HCT116 (cell line): ENCODE results near the gene TEKTIP1. TPM values are rescaled to one million over a fixed set of nuclear protein-coding genes. Genes with fewer than 3 reads are reported as not detected.
A peak's percentile ranks its signal among the peaks of the same experiment; 100 is the strongest.

Source experiments
- ATAC-seq: fragments of 200-7000 bp; cut with Tn5 transposase; 2 replicates; pipeline ENCODE4 v1.9.1; 2020; ENCODE audit warnings: mild to moderate bottlenecking, moderate library complexity
- BruUV-seq: library from RNA; stranded (reverse); fragments of 400-500 nt; replicated peaks from 2 replicates; lab custom pipeline; 2021; lab: Mats Ljungman, UMichigan
- CTCF ChIA-PET: fragments of 300-600 bp; sonication (Branson Sonifier 250); formaldehyde crosslinking; loops from one replicate; lab custom pipeline; 2021; ENCODE audit warnings: antibody characterized with exemption; lab: Charles Lee
- POLR2A ChIA-PET: fragments of 300-600, 350-600 bp; sonication (Branson Sonifier 250); formaldehyde crosslinking; loops from one replicate; lab custom pipeline; 2021; ENCODE audit warnings: antibody characterized with exemption; lab: Charles Lee
- RAD21 ChIA-PET, 2 experiments: fragments of 300-600 bp; sonication (Branson Sonifier 250); formaldehyde crosslinking; loops; one replicate each; lab custom pipeline; 2023; ENCODE audit warnings: low total read pairs in 2 of 2; ENCODE audit not compliant: uncharacterized antibody in 2 of 2, unreplicated experiment in 2 of 2, low non-redundant PET in 1 of 2; lab: Charles Lee
- DNase-seq: peaks from one replicate; pipeline ENCODE4 v3.0.0-alpha.2; 2010; ENCODE audit warnings: low read depth, low spot score
- H2AFZ ChIP-seq: fragments of 200-600 bp; shearing (Covaris generic), sonication (generic); 2 replicates; pipeline ENCODE4 v1.6.1; 2017; ENCODE audit warnings: low read depth, mixed run types, mixed read lengths, antibody characterized with exemption, low read length; ENCODE audit not compliant: poor library complexity, severe bottlenecking
- H3K27ac ChIP-seq: 2 replicates; pipeline ENCODE4 v1.5.1; 2012; ENCODE audit warnings: low read depth, low read length
- H3K27me3 ChIP-seq: fragments of 200-600 bp; sonication (generic); 2 replicates; pipeline ENCODE4 v1.6.1; 2016; ENCODE audit warnings: mixed run types, low read length, mixed read lengths; ENCODE audit not compliant: insufficient read depth
- H3K36me3 ChIP-seq, 2 experiments: fragments of 200-500 bp in 1 of 2; fragments of 200-600 bp in 1 of 2; sonication (Bioruptor generic) in 1 of 2; sonication (generic) in 1 of 2; 2 replicates each; pipeline versions ENCODE4 v1.5.1 to v1.6.1; 2014 to 2016; ENCODE audit warnings: low read length in 2 of 2, inconsistent platforms in 1 of 2, mixed read lengths in 1 of 2, mixed run types in 1 of 2; ENCODE audit not compliant: insufficient read depth in 2 of 2, control insufficient read depth in 1 of 2
- H3K4me1 ChIP-seq, 2 experiments: fragments of 200-600 bp in 1 of 2; sonication (generic) in 1 of 2; 2 replicates each; pipeline versions ENCODE4 v1.5.1 to v1.6.1; 2012 to 2017; ENCODE audit warnings: low read length in 2 of 2, inconsistent platforms in 1 of 2, mild to moderate bottlenecking in 1 of 2, mixed read lengths in 1 of 2, mixed run types in 1 of 2, moderate library complexity in 1 of 2; ENCODE audit not compliant: insufficient read depth in 2 of 2, control insufficient read depth in 1 of 2
- H3K4me2 ChIP-seq: fragments of 200-600 bp; sonication (generic); 2 replicates; pipeline ENCODE4 v1.6.1; 2017; ENCODE audit warnings: mixed run types, low read length, mixed read lengths
- H3K4me3 ChIP-seq, 2 experiments: fragments of 200-600 bp in 1 of 2; sonication (generic) in 1 of 2; replicated peaks in 1 of 2; 2 replicates each; pipeline ENCODE4 v1.5.1; 2011 to 2016; ENCODE audit warnings: low read length in 2 of 2, control low read depth in 1 of 2, low read depth in 1 of 2, mild to moderate bottlenecking in 1 of 2, mixed read lengths in 1 of 2, mixed run types in 1 of 2
- H3K79me2 ChIP-seq: fragments of 200-600 bp; sonication (generic); 2 replicates; pipeline ENCODE4 v1.6.1; 2017; ENCODE audit warnings: mild to moderate bottlenecking, mixed run types, low read length, moderate library complexity, mixed read lengths; ENCODE audit not compliant: insufficient read depth
- H3K9ac ChIP-seq: fragments of 200-600 bp; sonication (generic); 2 replicates; pipeline ENCODE4 v1.6.1; 2016; ENCODE audit warnings: low read length, mixed read lengths
- H3K9me2 ChIP-seq: fragments of 200-600 bp; sonication (generic), shearing (Covaris generic); 2 replicates; pipeline ENCODE4 v1.6.1; 2017; ENCODE audit warnings: mixed run types, mild to moderate bottlenecking, moderate library complexity; ENCODE audit not compliant: insufficient read depth
- H3K9me3 ChIP-seq, 2 experiments: fragments of 200-500 bp in 1 of 2; fragments of 200-600 bp in 1 of 2; sonication (Bioruptor generic) in 1 of 2; sonication (generic) in 1 of 2; 2 replicates each; pipeline ENCODE4 v1.6.1; 2014 to 2017; ENCODE audit warnings: low read length in 2 of 2, mixed read lengths in 2 of 2, inconsistent platforms in 1 of 2, low read depth in 1 of 2, mild to moderate bottlenecking in 1 of 2, mixed run types in 1 of 2, moderate library complexity in 1 of 2; ENCODE audit not compliant: control insufficient read depth in 1 of 2, insufficient read depth in 1 of 2
- H4K20me1 ChIP-seq: fragments of 200-600 bp; sonication (generic), shearing (Covaris generic); 2 replicates; pipeline ENCODE4 v1.6.1; 2017; ENCODE audit warnings: mixed run types, mild to moderate bottlenecking, moderate library complexity; ENCODE audit not compliant: insufficient read depth
- ATF3 ChIP-seq: IDR thresholded peaks from 2 replicates; pipeline ENCODE4 v1.6.1; 2012
- EGR1 ChIP-seq: IDR thresholded peaks from 2 replicates; pipeline ENCODE4 v1.6.1; 2012; ENCODE audit warnings: low read depth
- ELF1 ChIP-seq: IDR thresholded peaks from 2 replicates; pipeline ENCODE4 v1.6.1; 2012; ENCODE audit warnings: low read depth, borderline replicate concordance
- EZH2phosphoT487 ChIP-seq: fragments of 200-600 bp; IDR thresholded peaks from 2 replicates; pipeline ENCODE4 v1.6.1; 2018; ENCODE audit warnings: antibody characterized with exemption, borderline replicate concordance
- FOSL1 ChIP-seq: IDR thresholded peaks from 2 replicates; pipeline ENCODE4 v1.6.1; 2012; ENCODE audit warnings: low read depth
- JUND ChIP-seq: IDR thresholded peaks from 2 replicates; pipeline ENCODE4 v1.6.1; 2012
- POLR2AphosphoS5 ChIP-seq: IDR thresholded peaks from 2 replicates; pipeline ENCODE4 v1.6.1; 2011; ENCODE audit warnings: mild to moderate bottlenecking, low read depth, low read length, moderate library complexity
- REST ChIP-seq: IDR thresholded peaks from 2 replicates; pipeline ENCODE4 v1.6.1; 2012; ENCODE audit warnings: low read depth
- YY1 ChIP-seq: IDR thresholded peaks from 2 replicates; pipeline ENCODE4 v1.6.1; 2011; ENCODE audit warnings: low read length, low read depth, moderate library complexity, mild to moderate bottlenecking; ENCODE audit not compliant: insufficient replicate concordance; ENCODE audit errors: extremely low read depth
- ZBTB33 ChIP-seq: IDR thresholded peaks from 2 replicates; pipeline ENCODE4 v1.6.1; 2011; ENCODE audit warnings: mild to moderate bottlenecking, low read length, moderate library complexity; ENCODE audit not compliant: insufficient replicate concordance; ENCODE audit errors: extremely low read depth
- ZFX ChIP-seq: fragments of 450-650 bp; IDR thresholded peaks from 2 replicates; pipeline ENCODE4 v1.6.1; 2017
- intact Hi-C: fragments of 100-400 bp; cut with micrococcal nuclease; formaldehyde crosslinking; loops from 2 replicates; pipeline ENCODE4 v1.10.0; 2022
- total RNA-seq: library from RNA; stranded (reverse); gene quantifications from one replicate; pipeline ENCODE4 v1.2.1, GENCODE V29; 2021; ENCODE audit not compliant: unreplicated experiment

The TEKTIP1 gene
- total RNA-seq, 1 experiment from 2014 or later, result 1.2 TPM

GRCh38 chr19:3554254-3555083 lies 15.5 kb downstream of the TEKTIP1 start:
- no peaks in the 10 kb centered on the region for H3K27me3 ChIP-seq
- TSS peak; percentile 67 for BruUV-seq
- ATAC-seq (no peak), DNase-seq (no peak)
- RAD21 ChIA-PET, result no interaction called here
- H4K20me1 ChIP-seq, result peaks cover 8% of the 10 kb centered on the region; the same call in 1 of the 2 replicates
- peaks cover 68% of the 10 kb centered on the region for H3K79me2 ChIP-seq
- peaks cover 0 to 18% of the 10 kb centered on the region in 2 experiments; a peak in 1 of 4 replicates for H3K36me3 ChIP-seq
- TF ChIP-seq JUND (no peak), POLR2AphosphoS5 (no peak), YY1 (no peak), FOSL1 (no peak), ZBTB33 (no peak), ZFX (no peak), REST (no peak), ATF3 (no peak), ELF1 (no peak), EGR1 (no peak), EZH2phosphoT487 (no peak)
- intact Hi-C loops, result no loop called here
- H3K9me3 ChIP-seq, result no peaks in the 10 kb centered on the region
- H3K4me1 ChIP-seq, result peaks cover 15 to 50% of the 10 kb centered on the region in 2 experiments
- H3K9ac ChIP-seq, result no peak overlapping the region
- POLR2A ChIA-PET, result interaction anchor here (1.4 to 1.7 kb wide), 2 partner anchors 11 to 54 kb away, joined by 3 to 5 read pairs; no protein-coding TSS in a partner anchor
- peak overlapping the region; percentile 97; the same call in 1 of the 2 replicates for H3K4me2 ChIP-seq
- no peaks in the 10 kb centered on the region for H3K9me2 ChIP-seq
- H2AFZ ChIP-seq, result no peak overlapping the region
- H3K4me3 ChIP-seq, result no peak overlapping the region
- H3K27ac ChIP-seq, result no peak overlapping the region
- CTCF ChIA-PET, result no interaction called here
